Type B pancreatic cell (in vitro differentiated cells): Measurements from ENCODE around the gene SLC25A47. TPM values are rescaled to one million over a fixed set of nuclear protein-coding genes. Genes with fewer than 3 reads are reported as not detected.

ENCODE experiments used
- DNase-seq: peaks from one replicate; pipeline ENCODE4 v3.0.0; 2021; ENCODE audit warnings: mixed read lengths; ENCODE audit not compliant: unreplicated experiment; ENCODE audit errors: extremely low spot score
- H3K27ac Mint-ChIP-seq: 2 replicates; pipeline ENCODE4 v1.8.0; 2021; ENCODE audit warnings: mild to moderate bottlenecking, mixed read lengths
- H3K27me3 Mint-ChIP-seq: 2 replicates; pipeline ENCODE4 v1.8.0; 2021; ENCODE audit warnings: mixed read lengths
- H3K36me3 Mint-ChIP-seq: 2 replicates; pipeline ENCODE4 v1.8.0; 2021; ENCODE audit warnings: mixed read lengths
- H3K4me1 Mint-ChIP-seq: one replicate; pipeline ENCODE4 v1.8.0; 2021; ENCODE audit warnings: mixed read lengths; ENCODE audit not compliant: unreplicated experiment
- H3K4me3 Mint-ChIP-seq: 2 replicates; pipeline ENCODE4 v1.8.0; 2021; ENCODE audit warnings: mild to moderate bottlenecking, mixed read lengths
- H3K9me3 Mint-ChIP-seq: 2 replicates; pipeline ENCODE4 v1.8.0; 2021; ENCODE audit warnings: mixed read lengths
- CTCF ChIP-seq: fragments of 200-600 bp; sonication (generic); conservative IDR thresholded peaks from 2 replicates; pipeline ENCODE4 v1.5.0; 2021; ENCODE audit warnings: antibody characterized with exemption, mild to moderate bottlenecking
- total RNA-seq: library from RNA; stranded (reverse); gene quantifications from 2 replicates; pipeline ENCODE4 v1.2.1, GENCODE V29; 2021; ENCODE audit warnings: low replicate concordance

SLC25A47 gene
- total RNA-seq, 1 donor from 2014 or later: not detected

GRCh38 chr14:100283984-100284881 lies 38.9 kb upstream of the SLC25A47 start:
- Mint-ChIP-seq H3K4me3 (peak overlapping the region; percentile 70), H3K27ac (peak overlapping the region; percentile 85), H3K36me3 (peaks cover 3% of the 10 kb centered on the region), H3K27me3 (no peaks in the 10 kb centered on the region), H3K4me1 (peaks cover 19% of the 10 kb centered on the region), H3K9me3 (no peaks in the 10 kb centered on the region)
- no peak for TF ChIP-seq CTCF
- no peak for DNase-seq

DNA sequence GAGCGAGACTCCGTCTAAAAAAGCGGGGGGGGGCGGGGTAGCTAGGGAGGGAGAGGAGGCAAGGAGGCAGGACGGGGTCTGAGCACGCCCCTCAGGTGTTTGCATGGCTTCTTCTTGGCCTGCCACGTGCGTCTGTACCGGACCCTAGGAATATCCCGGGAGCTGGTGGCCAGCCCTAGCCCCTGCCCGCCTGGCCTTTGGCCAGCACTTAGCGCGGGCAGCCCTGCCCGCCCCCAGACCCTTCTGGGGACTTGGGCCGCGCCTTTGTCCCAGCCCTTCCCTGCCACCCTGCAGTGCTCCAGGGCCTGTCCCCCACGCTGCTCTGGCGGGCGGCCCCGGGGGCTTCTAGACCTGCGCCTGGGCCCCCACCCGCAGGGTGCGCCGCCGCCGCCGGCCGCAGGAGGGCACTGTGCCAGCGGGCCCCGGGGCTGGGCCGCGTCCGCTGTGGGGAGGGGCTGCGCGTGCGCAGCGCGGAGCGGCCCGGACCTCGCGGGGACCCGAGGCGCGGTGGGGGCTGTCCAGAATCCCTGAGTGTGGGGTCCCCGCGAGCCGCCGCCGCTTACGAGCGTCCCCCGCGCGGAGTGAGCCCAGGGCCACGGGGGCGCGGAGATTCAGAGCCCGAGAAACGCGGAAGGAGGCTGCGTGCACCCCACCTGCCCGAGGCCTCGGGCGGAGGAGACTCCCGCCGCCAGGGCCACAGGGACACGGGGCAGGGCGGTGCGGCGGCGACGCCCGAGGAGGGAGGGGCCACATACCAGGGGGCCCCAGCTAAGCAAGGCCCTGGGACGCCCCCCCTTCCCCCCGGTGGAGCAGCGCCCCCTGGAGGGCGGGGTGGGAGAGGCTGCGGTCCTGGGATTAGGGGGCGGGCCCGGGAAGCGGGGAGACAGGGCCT lies 37.9 kb upstream of the SLC25A47 start:
- Mint-ChIP-seq H3K4me3 (peak overlapping the region; percentile 86), H3K27ac (peak overlapping the region; percentile 85), H3K36me3 (peaks cover 3% of the 10 kb centered on the region), H3K27me3 (no peaks in the 10 kb centered on the region), H3K9me3 (no peaks in the 10 kb centered on the region), H3K4me1 (peaks cover 15% of the 10 kb centered on the region)
- peak; percentile 86 for DNase-seq
- peak; percentile 81 for TF ChIP-seq CTCF

DNA sequence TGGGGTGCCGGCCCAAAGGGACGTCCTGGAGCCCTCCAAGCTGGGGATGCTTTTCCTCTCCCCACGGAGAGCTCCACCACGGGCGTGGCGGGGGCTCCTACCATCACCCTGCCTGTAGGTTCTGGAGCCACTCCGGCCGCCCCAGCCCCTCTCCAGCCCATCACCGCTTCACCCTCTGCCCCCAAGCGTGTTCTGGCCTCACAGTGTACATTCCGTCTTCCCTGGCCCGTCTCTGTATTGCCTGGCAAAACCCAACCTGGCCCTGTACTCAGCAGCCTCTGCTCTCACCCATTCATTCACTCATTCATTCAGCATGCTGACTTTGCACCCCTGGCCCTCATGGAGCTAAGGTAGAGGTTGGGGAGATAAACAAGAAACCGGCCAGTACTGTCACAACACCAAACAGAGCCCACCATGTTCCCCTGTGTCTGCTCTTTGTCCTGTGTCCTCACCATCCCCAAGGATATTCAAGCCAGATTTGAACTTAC lies 37.2 kb upstream of the SLC25A47 start:
- no peaks in the 10 kb centered on the region for H3K27me3 Mint-ChIP-seq
- peak; percentile 1 for TF ChIP-seq CTCF
- DNase-seq: no peak
- H3K36me3 Mint-ChIP-seq: no peaks in the 10 kb centered on the region
- H3K4me1 Mint-ChIP-seq: peaks cover 19% of the 10 kb centered on the region
- H3K4me3 Mint-ChIP-seq: peak overlapping the region; percentile 86
- H3K27ac Mint-ChIP-seq: peak overlapping the region; percentile 83
- H3K9me3 Mint-ChIP-seq: no peaks in the 10 kb centered on the region

- TF ChIP-seq CTCF: no peak
- no peaks in the 10 kb centered on the region for H3K27me3 Mint-ChIP-seq
- no peak for DNase-seq
- no peaks in the 10 kb centered on the region for H3K9me3 Mint-ChIP-seq
- peak overlapping the region; percentile 83 for H3K27ac Mint-ChIP-seq
- H3K36me3 Mint-ChIP-seq: no peaks in the 10 kb centered on the region
- peak overlapping the region; percentile 62 for H3K4me3 Mint-ChIP-seq
- H3K4me1 Mint-ChIP-seq: peaks cover 20% of the 10 kb centered on the region
Measured at GRCh38 chr14:100286484-100287191, 36.5 kb upstream of the SLC25A47 start.
